OCI-LY1 (cell line): ENCODE data around the gene MYLK2.
"Not testable (repeated sequence)": the region's sequence is repeated elsewhere in the genome, so short reads cannot be mapped to it uniquely, and the experiment has no call there.

Experiments
- H2AFZ ChIP-seq: fragments of 200-600 bp; sonication (generic), shearing (Covaris generic); 2 replicates; pipeline ENCODE4 v1.6.0; 2014; ENCODE audit warnings: antibody characterized with exemption, mild to moderate bottlenecking, low read length
- H3F3A ChIP-seq: fragments of 200-600 bp; sonication (generic), shearing (Covaris generic); 2 replicates; pipeline ENCODE4 v1.6.0; 2014; ENCODE audit warnings: mild to moderate bottlenecking, antibody characterized with exemption, low read length, moderate library complexity; ENCODE audit not compliant: insufficient read depth
- H3K27ac ChIP-seq: fragments of 200-600 bp; sonication (generic); 2 replicates; pipeline ENCODE4 v1.5.1; 2014; ENCODE audit warnings: low read length, mixed run types, mild to moderate bottlenecking, low read depth; ENCODE audit not compliant: poor library complexity, severe bottlenecking
- H3K27me3 ChIP-seq: fragments of 200-600 bp; sonication (generic); 2 replicates; pipeline ENCODE4 v1.6.0; 2014; ENCODE audit warnings: antibody characterized with exemption, mild to moderate bottlenecking, low read length, moderate library complexity; ENCODE audit not compliant: insufficient read depth
- H3K36me3 ChIP-seq: fragments of 200-600 bp; sonication (generic); 2 replicates; pipeline ENCODE4 v1.6.1; 2014; ENCODE audit warnings: mild to moderate bottlenecking, antibody characterized with exemption, low read length, moderate library complexity, mixed read lengths; ENCODE audit not compliant: insufficient read depth
- H3K4me1 ChIP-seq: fragments of 200-600 bp; sonication (generic); 2 replicates; pipeline ENCODE4 v1.5.1; 2014; ENCODE audit warnings: mild to moderate bottlenecking, low read length, moderate library complexity; ENCODE audit not compliant: insufficient read depth, severe bottlenecking
- H3K4me2 ChIP-seq: fragments of 200-600 bp; sonication (generic), shearing (Covaris generic); 2 replicates; pipeline ENCODE4 v1.6.1; 2014; ENCODE audit warnings: low read length
- H3K4me3 ChIP-seq: fragments of 200-600 bp; sonication (generic); 2 replicates; pipeline ENCODE4 v1.5.1; 2014; ENCODE audit warnings: low read length, low read depth, mild to moderate bottlenecking, mixed read lengths; ENCODE audit not compliant: poor library complexity, severe bottlenecking
- H3K79me2 ChIP-seq: fragments of 200-600 bp; shearing (Covaris generic); 2 replicates; pipeline ENCODE4 v1.6.1; 2016; ENCODE audit warnings: mixed run types, low read length, mixed read lengths; ENCODE audit not compliant: insufficient read depth
- H3K9ac ChIP-seq: fragments of 200-600 bp; sonication (generic), shearing (Covaris generic); 2 replicates; pipeline ENCODE4 v1.6.1; 2014; ENCODE audit warnings: mild to moderate bottlenecking, low read length, mixed read lengths
- H3K9me2 ChIP-seq: fragments of 200-600 bp; sonication (generic), shearing (Covaris generic); 2 replicates; pipeline ENCODE4 v1.6.1; 2014; ENCODE audit warnings: low read depth, mild to moderate bottlenecking, low read length, mixed read lengths
- H3K9me3 ChIP-seq: fragments of 200-600 bp; shearing (Covaris generic); 2 replicates; pipeline ENCODE4 v1.6.1; 2014; ENCODE audit warnings: low read length, mixed read lengths
- H4K20me1 ChIP-seq: fragments of 200-600 bp; sonication (generic), shearing (Covaris generic); 2 replicates; pipeline ENCODE4 v1.6.0; 2016; ENCODE audit warnings: mild to moderate bottlenecking, low read length; ENCODE audit not compliant: insufficient read depth
- CTCF ChIP-seq: fragments of 200-600 bp; sonication (generic), shearing (Covaris generic); IDR thresholded peaks from 2 replicates; pipeline ENCODE4 v1.5.1; 2017; ENCODE audit warnings: mild to moderate bottlenecking, antibody characterized with exemption, low read length, moderate library complexity, mixed read lengths
- EZH2 ChIP-seq: fragments of 200-600 bp; sonication (generic), shearing (Covaris generic); IDR thresholded peaks from 2 replicates; pipeline ENCODE4 v1.8.0; 2017; ENCODE audit warnings: borderline replicate concordance, mixed run types, mild to moderate bottlenecking, antibody characterized with exemption, low read length, moderate library complexity, mixed read lengths

MYLK2 gene

DNA sequence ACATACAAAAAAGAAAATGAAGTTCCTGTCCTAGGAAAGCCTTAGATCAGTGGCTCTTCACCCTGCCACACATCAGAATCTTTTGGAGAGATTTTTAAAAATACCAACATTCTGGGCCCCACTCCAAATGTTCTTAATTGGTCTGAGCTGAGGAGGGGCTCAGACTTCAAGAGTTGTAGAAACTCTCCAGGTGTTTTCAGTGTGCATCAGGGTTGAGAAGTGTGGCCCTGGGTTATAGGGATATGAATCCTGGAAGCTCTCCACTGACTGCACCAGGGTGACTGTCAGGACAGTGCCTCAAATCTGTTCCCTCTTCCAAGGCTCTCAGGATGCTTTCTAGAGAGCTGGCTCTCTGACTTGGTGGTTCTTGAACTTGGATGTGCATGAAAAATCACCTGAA lies 5.5 kb upstream of the MYLK2 start:
- Histone ChIP-seq H3K9me2 (no peaks in the 10 kb centered on the region), H3K4me2 (no peak overlapping the region), H3K27me3 (no peaks in the 10 kb centered on the region), H3F3A (no peaks in the 10 kb centered on the region), H3K27ac (no peak overlapping the region), H4K20me1 (no peaks in the 10 kb centered on the region), H3K4me1 (no peaks in the 10 kb centered on the region), H3K79me2 (no peaks in the 10 kb centered on the region), H2AFZ (no peak overlapping the region), H3K9me3 (no peaks in the 10 kb centered on the region), H3K4me3 (no peak overlapping the region), H3K36me3 (no peaks in the 10 kb centered on the region), H3K9ac (no peak overlapping the region)
- TF ChIP-seq EZH2, result no peak
- no peak for TF ChIP-seq CTCF

- not testable (repeated sequence) for H3K36me3 ChIP-seq, H3K79me2 ChIP-seq, H3K27ac ChIP-seq, H3K9me3 ChIP-seq, H2AFZ ChIP-seq, H3K4me2 ChIP-seq, H3F3A ChIP-seq, H3K9ac ChIP-seq, H3K27me3 ChIP-seq, H3K9me2 ChIP-seq, H4K20me1 ChIP-seq, H3K4me1 ChIP-seq, H3K4me3 ChIP-seq
Measured at GRCh38 chr20:31814142-31814541, 5.0 kb upstream of the MYLK2 start.

GRCh38 chr20:31815408-31816188 lies 3.6 kb upstream of the MYLK2 start:
- H3K27me3 ChIP-seq, result no peaks in the 10 kb centered on the region
- no peak overlapping the region for H3K4me2 ChIP-seq
- H2AFZ ChIP-seq, result no peak overlapping the region
- H3K9ac ChIP-seq, result no peak overlapping the region
- no peaks in the 10 kb centered on the region for H3K9me2 ChIP-seq
- no peaks in the 10 kb centered on the region for H3K36me3 ChIP-seq
- H3K4me3 ChIP-seq, result no peak overlapping the region
- TF ChIP-seq EZH2, result no peak
- no peak for TF ChIP-seq CTCF
- no peaks in the 10 kb centered on the region for H3K79me2 ChIP-seq
- H3F3A ChIP-seq, result no peaks in the 10 kb centered on the region
- H3K9me3 ChIP-seq, result no peaks in the 10 kb centered on the region
- no peaks in the 10 kb centered on the region for H4K20me1 ChIP-seq
- H3K27ac ChIP-seq, result no peak overlapping the region
- no peaks in the 10 kb centered on the region for H3K4me1 ChIP-seq

- H2AFZ ChIP-seq, result no peak overlapping the region
- no peak overlapping the region for H3K27ac ChIP-seq
- no peaks in the 10 kb centered on the region for H4K20me1 ChIP-seq
- TF ChIP-seq EZH2 (no peak), CTCF (no peak)
- H3K9me2 ChIP-seq, result no peaks in the 10 kb centered on the region
- no peak overlapping the region for H3K4me3 ChIP-seq
- H3K27me3 ChIP-seq, result no peaks in the 10 kb centered on the region
- no peak overlapping the region for H3K9ac ChIP-seq
- H3K9me3 ChIP-seq, result no peaks in the 10 kb centered on the region
- no peaks in the 10 kb centered on the region for H3K4me1 ChIP-seq
- no peaks in the 10 kb centered on the region for H3K79me2 ChIP-seq
- no peaks in the 10 kb centered on the region for H3K36me3 ChIP-seq
- no peaks in the 10 kb centered on the region for H3F3A ChIP-seq
- H3K4me2 ChIP-seq, result no peak overlapping the region
Measured at GRCh38 chr20:31816221-31816620, 2.9 kb upstream of the MYLK2 start.
